GM10847 (cell line): Measurements from ENCODE around the gene NOD1.

ENCODE experiments used
- POLR2A ChIP-seq: IDR thresholded peaks from 2 replicates; pipeline ENCODE4 v1.6.1; 2011; ENCODE audit not compliant: insufficient read length; ENCODE audit errors: extremely low read depth

Gene NOD1

DNA sequence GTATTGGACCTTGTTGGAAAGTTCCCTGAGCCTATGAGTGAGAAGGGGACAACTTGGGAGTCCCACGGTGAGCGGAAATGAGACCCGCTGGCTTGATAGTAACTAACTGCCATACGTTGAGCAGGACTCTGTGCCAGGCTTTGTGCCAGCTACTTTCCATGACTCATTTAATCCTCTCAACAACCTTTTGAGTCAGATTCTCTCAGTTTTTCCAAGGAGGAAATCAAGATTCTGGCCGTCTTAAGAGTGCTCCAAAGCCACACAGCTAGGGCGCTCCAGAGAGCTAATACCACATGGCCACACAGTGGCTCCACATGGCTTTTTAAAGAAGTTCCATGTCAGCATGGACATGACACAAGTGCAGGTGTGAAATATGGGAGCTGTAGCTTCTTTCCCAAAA lies 55.7 kb downstream of the NOD1 start:
- no peak for TF ChIP-seq POLR2A

DNA sequence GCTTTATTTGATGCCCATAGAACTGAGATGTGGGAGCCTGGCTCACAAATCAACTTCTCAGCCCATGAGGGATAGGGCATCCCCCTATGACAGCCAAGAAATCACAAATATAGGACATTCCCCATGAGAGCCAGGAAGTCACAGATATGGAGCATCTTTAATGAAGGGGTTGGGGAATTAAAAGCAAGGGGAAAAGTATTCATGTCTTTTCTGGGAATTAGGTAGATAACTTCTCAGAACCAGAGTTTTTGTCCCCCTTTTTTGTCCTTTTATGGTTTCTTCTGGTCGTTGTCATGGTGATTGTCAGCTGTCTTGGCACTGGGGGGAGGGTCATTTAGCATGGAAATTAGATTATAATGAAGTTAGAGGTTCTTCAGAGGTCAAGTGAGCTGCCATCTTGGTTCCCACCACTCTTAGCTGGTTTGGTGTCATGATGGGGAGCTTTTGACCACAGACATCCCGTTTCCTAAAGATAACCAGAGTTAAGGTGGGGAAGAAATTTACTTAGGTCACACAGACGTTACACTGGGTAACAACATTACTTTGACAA lies 56.9 kb downstream of the NOD1 start:
- TF ChIP-seq POLR2A = no peak

DNA sequence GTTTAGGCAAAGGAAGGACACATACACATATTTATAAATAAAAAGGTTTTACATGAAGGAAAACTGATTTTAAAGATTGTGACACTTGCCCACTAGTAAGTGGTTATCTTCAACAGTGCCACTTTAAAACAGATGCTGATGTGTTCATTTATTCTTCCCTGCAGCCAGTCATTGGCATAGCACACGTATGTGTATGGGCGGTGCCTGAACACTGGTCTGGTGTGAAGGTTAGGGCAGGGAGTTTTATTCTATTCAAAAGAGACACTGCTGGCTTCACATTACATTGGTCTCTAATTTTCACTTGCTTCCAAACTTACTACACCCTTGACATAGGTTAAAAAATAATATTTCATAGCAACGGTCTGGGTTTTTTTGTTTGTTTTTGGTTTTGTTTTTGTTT lies 57.9 kb downstream of the NOD1 start:
- no peak for TF ChIP-seq POLR2A

DNA sequence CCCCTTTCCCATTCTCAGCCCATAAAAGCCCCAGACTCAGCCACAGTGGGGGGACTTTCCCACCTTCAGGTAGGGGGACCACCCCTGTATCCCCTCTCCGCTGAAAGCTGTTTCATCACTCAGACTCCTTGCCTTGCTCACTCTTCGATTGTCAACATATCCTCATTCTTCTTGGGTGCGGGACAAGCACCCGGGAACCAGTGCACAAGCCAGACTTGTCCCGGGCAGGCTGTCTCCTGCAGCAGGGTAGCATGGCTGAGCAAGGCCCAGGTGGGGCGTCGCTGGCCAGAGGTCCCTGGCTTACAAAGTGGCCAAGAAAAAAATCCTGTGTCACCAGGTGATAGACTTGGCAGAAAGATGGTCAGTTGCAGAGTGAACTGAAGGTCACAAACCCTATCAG lies 64.7 kb downstream of the NOD1 start:
- no peak for TF ChIP-seq POLR2A

DNA sequence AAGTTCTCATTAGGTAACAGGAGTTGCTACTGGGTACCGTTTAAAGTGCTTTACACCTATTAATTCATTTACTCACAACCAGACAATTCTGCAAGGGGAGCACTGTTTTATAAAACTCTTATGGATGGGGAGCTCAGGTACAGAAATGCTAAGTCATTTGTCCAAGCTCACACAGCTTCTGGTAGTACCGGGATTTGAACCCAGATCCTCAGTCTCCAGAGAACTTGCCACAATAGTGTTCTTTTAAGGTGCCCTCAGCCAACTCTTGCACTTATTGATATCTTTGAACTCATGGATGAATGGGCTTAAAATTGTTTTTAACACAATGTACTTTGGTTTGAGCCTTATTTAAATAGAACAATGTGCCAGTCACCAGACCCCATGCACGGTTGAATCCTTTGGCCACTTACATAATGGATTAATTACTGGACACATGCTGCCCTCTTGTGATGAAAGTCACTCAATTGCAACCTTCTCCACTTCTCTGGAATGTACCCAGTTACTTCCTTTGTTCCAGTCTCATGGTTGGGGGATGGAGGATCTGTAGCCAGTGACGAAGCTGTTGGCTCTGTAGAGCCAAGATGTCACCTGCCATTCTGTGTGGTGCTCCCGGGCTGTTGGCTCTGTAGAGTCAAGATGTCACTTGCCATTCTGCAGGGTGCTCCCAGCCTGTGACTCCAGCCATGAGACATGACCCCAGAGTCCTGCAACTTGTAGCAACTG lies 65.6 kb downstream of the NOD1 start:
- TF ChIP-seq POLR2A = no peak

DNA sequence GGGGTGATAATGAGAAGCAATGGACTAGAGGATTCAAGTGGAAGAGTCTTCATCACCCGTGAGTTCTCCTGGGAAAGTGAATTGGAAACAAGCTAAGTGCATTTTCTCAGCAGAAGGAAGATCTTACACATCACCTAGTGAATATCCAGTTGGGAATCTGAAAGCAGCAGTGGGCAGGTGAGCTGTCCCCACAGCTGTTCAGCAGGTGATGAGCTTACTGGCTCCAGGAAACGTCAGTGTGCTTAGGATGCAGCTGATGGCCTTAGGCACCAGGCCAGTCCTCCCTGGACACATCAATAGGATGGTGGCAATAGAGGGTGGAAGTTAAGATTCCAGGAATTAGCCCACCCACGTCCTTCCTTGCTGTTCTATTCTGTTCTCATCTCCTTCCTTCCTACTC lies 66.7 kb downstream of the NOD1 start:
- TF ChIP-seq POLR2A = no peak

DNA sequence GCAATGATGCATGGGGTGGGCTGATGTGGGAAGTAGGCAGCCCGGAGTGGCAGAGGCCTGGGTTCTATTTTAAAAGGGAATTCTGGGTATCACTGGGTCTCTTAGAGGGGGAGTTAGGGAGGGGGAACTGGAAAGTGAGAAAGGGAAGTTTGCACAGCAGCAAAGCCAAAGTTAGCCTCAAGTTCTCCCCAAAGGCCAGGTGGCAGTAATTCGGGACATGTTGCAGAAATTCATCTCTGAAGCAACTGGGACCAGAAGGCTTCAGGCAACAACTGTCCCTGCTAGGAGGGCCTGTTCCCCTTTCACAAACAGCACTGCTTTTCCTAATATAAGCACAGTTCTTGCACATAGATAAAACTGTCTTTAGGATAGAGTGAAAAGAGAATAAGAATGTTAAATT lies 67.4 kb downstream of the NOD1 start:
- no peak for TF ChIP-seq POLR2A

DNA sequence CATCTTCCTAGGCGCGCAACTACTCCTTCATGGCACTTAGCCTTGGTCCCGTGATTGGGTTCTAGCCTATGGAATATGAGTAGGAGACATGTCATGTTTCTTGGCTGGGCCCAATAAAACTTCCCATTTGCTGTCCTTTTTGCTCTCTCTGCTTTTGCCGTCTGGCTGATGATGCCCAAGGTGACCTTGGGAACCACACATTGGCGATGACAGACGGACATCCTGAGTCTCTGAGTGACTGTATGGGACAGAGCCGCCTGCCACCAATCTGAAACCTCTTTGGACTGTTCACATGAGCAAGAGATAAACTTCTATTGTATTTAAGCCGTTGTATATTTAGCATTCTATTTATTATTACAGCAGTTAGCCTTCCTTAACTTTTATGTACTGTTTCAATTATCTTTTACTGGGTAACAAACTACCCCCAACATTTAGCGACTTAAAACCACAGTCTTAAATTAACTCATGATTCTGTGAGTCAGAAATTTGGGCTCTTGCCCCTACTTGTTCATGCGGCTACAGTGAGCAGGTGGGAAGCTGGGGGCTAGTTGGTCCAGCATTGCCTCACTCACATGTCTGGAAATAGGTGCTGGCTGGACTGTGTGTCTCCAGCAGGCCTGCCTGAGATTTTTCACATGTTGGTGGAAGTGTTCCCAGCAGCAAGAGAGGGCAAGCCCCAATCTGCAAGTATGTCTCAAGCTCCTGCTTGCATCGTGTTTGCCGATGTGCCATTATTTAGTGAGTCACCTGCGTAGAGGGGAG lies 71.7 kb downstream of the NOD1 start:
- TF ChIP-seq POLR2A = no peak

DNA sequence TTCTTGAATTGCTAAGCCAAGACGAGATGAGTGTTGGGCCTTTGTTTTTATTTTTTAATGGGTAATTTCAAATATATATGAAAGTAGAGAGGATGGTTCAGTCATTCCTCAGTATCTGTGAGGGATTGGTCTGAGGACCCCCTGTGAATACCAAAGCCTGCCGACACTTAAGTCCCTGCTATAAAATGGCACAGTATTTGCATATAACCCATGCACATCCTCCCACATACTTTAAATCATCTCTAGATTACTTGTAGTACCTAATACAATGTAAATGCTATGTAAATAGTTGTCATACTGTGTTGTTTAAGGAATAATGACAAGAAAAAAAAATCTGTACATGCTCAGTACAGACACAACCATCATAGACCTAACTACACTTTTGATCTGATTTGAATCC lies 73.4 kb downstream of the NOD1 start:
- TF ChIP-seq POLR2A = no peak

DNA sequence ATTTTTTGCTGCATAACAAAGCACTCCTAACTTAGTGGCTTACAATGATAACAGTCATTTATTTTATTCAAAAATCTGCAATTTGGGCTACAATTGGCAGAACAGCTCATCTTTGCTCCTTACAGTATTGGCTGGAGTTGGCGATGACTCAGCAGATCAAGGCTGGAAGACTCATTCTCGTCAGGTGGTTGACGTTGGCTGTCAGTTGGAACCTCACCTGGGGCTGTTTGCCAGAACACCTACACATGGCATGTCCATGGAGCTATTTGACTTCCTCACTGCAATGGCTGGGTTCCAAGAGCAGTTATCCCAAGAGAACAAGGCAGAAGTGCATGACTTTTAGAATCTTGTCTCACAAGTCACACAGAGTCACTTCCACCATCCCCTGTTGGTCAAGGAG lies 75.1 kb downstream of the NOD1 start:
- no peak for TF ChIP-seq POLR2A

DNA sequence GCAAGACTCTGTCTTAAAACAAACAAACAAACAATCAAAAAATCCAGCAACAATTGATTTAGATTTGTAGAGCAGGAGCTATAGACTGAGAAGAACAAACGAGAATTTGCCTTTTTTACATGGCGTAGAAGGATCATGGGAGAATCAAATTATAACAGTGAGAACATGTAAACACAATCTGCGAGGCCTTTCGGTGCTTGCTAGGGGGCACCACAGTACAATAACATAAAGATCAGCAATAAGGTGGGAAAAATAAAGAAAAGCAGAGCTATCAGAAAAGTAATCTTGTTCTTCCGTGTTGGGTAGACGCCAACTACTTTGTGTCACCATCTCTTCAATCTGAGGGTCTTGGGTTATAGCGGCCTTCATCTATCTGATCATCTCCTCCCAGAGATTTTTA lies 82.2 kb downstream of the NOD1 start:
- TF ChIP-seq POLR2A = no peak

DNA sequence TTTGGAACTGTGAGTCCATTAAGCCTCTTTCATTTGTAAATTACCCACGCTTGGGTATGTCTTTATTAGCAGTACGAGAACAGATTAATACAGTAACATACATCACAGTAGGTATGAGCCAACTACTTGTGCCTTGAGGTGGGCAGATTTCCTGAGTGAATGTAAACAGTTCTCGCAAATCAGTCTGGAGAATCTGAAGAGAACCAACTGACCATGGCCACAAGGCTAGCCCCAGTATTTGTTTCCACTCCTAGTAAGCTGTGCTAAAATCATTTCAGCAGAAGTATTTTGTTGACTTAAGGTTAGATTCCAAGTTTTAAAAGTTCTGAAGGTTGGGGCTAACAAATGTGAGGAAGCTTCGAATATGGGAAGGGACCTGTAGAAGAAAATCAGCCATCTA lies 82.9 kb downstream of the NOD1 start:
- TF ChIP-seq POLR2A = no peak

DNA sequence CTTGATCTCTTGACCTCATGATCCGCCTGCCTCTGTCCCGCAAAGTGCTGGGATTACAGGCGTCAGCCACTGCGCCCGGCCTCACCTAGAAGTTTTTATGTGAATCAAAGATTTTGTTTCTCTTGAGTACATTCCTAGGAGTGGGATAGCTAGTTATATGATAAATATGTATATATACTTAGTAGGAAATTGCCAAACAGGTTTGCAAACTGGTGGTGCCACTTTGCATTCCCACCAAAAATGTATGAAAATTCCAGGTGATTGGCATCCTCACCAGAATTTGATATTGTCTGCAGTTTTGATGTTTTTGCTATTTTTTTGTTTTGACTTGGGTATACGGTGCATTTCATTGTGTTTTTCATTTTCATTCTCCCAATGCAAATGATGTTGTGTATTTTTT lies 86.8 kb downstream of the NOD1 start:
- TF ChIP-seq POLR2A = no peak

DNA sequence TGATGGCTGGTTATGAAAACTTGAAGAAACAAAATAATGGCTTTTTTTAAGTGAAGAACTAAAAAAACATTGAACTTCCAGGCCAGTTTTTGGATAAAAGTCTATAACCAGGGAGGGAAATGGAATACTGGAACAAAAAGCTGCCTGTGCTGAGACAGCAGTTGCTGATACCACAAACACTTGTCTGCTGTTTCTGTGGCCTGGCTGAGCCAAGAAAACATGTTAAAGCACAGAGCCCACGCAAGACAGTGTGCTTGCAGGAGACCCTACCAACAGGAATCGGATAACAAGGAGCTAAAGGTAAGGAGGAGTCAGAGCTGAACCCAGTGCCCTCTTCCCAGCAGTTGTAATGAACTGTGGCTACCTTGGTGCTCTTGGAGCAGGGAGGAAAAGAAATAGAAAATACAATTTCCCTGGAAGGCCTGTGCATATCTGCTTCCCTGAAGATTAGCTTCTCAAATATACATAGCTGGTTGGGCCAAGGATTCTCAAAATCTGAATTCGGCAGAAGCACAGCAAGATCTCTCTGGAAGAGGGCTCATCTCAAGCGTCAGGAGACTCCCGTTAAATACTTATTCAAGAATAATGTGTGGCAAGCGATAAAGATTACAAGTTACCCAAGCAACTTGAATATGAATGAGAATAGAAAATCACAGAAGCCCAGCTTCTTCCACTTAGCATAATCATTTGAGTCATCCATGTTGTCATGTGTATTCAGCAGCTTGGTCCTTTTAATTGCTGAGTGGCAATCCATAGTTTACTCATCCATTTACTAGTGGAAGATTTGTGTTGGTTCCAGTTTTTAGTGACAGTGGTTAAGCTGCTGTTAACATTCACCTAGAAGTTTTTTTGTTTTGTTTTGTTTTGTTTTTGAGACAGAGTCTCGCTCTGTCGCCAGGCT lies 87.6 kb downstream of the NOD1 start:
- TF ChIP-seq POLR2A = no peak

DNA sequence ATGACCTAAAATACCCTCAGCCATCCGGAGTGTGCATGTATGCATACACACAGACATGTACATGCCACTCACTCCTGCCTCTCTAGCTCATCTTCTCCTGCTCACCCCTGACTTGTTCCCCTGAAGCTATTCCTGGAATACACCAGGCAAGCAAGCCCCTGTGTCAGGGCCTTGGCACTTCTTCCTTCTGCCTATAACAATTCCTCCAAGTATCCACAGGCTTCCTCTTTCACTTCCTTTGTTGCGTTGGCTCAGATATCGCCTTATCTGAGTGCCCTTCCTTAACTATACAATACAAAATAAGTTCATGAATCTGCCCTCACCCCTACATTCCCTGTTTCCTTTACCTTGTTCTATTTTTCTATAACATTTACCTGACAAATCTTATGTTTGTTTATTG lies 88.8 kb downstream of the NOD1 start:
- no peak for TF ChIP-seq POLR2A
